GM10248 (cell line): ENCODE results near the gene RIMBP2.

ENCODE experiments used
- CTCF ChIA-PET: fragments of 300-600 bp; sonication (Branson Sonifier 250); formaldehyde crosslinking; extraction: SDS; loops from one replicate; lab custom pipeline; 2021; ENCODE audit warnings: antibody characterized with exemption; lab: Yijun Ruan, JAX
- POLR2A ChIA-PET: fragments of 350-650 bp; sonication (Branson Sonifier 250); formaldehyde crosslinking; extraction: SDS; loops from one replicate; lab custom pipeline; 2020; ENCODE audit warnings: antibody characterized with exemption; lab: Yijun Ruan, JAX
- DNase-seq: peaks from one replicate; pipeline ENCODE4 v3.0.0; 2012; ENCODE audit errors: extremely low spot score
- CTCF ChIP-seq: IDR thresholded peaks from 2 replicates; pipeline ENCODE4 v1.5.1; 2012; ENCODE audit warnings: mild to moderate bottlenecking, low read depth; ENCODE audit errors: extremely low read depth, missing control alignments, control extremely low read depth

RIMBP2 gene

GRCh38 chr12:130520784-130521183 lies 195.3 kb downstream of the RIMBP2 start:
- POLR2A ChIA-PET, result no interaction called here
- CTCF ChIA-PET, result no interaction called here

DNA sequence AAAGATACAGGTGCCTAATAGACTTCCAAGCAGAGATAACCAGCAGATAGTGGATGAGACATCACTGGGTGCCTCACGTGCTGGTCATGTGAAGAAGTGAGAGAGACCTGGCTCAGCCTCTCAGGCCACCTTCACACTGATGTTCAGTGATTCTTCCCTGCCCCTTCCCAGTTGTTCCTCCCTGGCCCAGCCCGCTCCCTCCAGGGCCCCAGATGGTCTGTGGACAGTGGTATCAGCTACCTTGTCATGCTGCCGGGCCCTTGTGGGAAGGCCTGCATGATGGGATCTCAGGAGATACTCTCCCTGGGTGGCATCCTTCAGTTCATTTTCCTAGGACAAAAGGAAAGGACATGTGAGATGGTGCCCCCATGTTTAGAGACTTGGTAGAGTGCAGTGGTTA lies 198.5 kb downstream of the RIMBP2 start:
- no peak for TF ChIP-seq CTCF
- ChIA-PET POLR2A (no interaction called here), CTCF (no interaction called here)
- DNase-seq, result no peak

More at GRCh38 chr12:130520784-130521183, 195.3 kb downstream of the RIMBP2 start:
- no peak for TF ChIP-seq CTCF
- no peak for DNase-seq

DNA sequence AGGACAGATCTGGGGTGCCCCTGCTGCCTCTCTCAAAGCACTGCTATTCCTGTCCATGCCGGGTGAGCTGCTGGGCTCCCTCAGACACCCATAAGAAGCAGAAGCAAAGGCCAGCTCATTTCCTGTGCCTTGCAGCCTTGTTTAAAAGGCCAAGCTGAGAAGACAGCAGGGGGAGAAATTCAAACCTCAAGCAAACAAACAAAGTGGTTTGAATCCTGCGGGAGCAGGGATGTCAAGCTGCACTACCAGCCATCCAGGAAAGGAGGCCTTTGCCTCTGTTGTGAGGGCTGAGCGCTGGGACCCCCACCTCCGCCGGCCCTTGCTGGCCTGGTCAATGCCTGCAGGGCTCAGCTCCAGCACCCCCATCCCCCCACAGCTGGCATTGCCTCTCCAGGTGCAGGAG lies 201.9 kb downstream of the RIMBP2 start:
- no peak for TF ChIP-seq CTCF
- CTCF ChIA-PET, result interaction anchor here (1.1 to 1.4 kb wide), 2 partner anchors 24 to 233 kb away, joined by 3 to 4 read pairs; no protein-coding TSS in a partner anchor

DNA sequence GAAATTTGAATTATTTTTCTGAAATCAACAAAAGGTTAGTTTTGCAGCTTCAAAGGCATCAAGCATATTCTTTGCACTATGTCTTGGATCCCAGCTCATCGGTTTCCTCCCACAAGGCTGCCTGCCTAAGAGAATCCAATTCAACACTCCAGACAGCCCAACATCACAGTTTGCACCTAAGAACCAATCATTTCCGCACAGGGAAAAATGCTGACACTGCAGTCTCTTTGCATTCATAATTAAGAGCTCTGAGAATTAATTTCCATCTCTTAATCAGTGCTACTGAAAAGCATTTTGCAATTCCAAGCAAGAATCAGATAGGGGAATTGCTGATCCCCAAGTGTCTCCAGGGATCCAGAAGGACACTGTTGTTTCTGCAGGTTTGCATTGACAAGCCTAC lies 202.5 kb downstream of the RIMBP2 start:
- CTCF ChIA-PET, result interaction anchor here (1.1 to 1.4 kb wide), 2 partner anchors 23 to 234 kb away, joined by 3 to 4 read pairs; no protein-coding TSS in a partner anchor
- TF ChIP-seq CTCF, result no peak
- POLR2A ChIA-PET, result no interaction called here
- no peak for DNase-seq

More for the DNA sequence above, 201.9 kb downstream of the RIMBP2 start:
- POLR2A ChIA-PET, result no interaction called here
- DNase-seq, result no peak

DNA sequence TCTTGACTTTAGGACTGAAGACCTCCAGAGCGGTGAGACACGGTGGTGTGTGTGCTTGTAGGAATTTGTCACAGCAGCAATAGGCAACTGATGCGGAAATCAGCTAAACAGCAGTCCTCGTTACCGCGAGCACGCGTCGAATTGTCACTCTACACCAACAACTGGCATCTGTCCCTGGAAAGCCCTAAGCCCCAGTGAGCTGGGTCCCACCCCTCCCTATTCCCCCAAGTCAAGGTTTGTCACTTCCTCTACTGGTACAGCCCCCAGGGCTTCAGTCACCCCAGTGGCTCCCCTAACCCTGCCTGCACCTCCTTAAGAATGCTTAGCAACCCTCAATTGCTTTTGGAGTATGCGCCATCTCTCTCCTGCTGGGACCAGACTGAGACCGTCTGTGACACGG lies 204.8 kb downstream of the RIMBP2 start:
- DNase-seq, result no peak
- ChIA-PET POLR2A (no interaction called here), CTCF (interaction anchor here (0.7 to 1.2 kb wide), 2 partner anchors 20 to 52 kb away, joined by 3 to 4 read pairs; no protein-coding TSS in a partner anchor)
- no peak for TF ChIP-seq CTCF

- no peak for DNase-seq
- ChIA-PET CTCF (no interaction called here), POLR2A (no interaction called here)
- no peak for TF ChIP-seq CTCF
Measured at GRCh38 chr12:130509454-130509853, 206.6 kb downstream of the RIMBP2 start.

DNA sequence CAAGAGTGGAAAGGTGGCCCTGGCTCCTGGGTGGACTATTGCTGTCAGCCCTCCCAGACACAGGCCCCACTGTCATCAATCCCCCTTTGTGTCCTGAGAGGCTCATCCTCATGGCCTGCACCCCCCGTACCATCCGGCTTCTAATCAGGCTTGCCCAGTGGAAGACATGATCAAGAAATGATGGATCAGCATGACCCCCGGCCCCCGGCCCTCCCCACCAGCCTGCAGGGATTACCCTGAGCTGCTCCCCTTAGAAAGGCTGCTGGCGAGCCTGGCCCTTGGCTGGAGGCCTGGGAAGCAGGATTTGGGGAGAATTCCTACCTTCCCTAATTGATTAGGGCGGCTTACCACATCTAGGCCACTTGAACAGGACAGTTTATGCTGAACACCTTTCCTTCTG lies 207.3 kb downstream of the RIMBP2 start:
- POLR2A ChIA-PET, result no interaction called here
- CTCF ChIA-PET, result no interaction called here
- TF ChIP-seq CTCF, result no peak
- no peak for DNase-seq
